NCI-H82 treated with DMSO at 0.1 percent for 48 hours (cell line): ENCODE data around the gene GBF1.
A peak's percentile ranks its signal among the peaks of the same experiment; 100 is the strongest.
"Not testable (repeated sequence)": the region's sequence is repeated elsewhere in the genome, so short reads cannot be mapped to it uniquely, and the experiment has no call there.

Source experiments
- DNase-seq: peaks from one replicate; lab custom pipeline; 2025; ENCODE audit not compliant: unreplicated experiment; lab: John Stamatoyannopoulos, UW

GBF1 gene, protein sequence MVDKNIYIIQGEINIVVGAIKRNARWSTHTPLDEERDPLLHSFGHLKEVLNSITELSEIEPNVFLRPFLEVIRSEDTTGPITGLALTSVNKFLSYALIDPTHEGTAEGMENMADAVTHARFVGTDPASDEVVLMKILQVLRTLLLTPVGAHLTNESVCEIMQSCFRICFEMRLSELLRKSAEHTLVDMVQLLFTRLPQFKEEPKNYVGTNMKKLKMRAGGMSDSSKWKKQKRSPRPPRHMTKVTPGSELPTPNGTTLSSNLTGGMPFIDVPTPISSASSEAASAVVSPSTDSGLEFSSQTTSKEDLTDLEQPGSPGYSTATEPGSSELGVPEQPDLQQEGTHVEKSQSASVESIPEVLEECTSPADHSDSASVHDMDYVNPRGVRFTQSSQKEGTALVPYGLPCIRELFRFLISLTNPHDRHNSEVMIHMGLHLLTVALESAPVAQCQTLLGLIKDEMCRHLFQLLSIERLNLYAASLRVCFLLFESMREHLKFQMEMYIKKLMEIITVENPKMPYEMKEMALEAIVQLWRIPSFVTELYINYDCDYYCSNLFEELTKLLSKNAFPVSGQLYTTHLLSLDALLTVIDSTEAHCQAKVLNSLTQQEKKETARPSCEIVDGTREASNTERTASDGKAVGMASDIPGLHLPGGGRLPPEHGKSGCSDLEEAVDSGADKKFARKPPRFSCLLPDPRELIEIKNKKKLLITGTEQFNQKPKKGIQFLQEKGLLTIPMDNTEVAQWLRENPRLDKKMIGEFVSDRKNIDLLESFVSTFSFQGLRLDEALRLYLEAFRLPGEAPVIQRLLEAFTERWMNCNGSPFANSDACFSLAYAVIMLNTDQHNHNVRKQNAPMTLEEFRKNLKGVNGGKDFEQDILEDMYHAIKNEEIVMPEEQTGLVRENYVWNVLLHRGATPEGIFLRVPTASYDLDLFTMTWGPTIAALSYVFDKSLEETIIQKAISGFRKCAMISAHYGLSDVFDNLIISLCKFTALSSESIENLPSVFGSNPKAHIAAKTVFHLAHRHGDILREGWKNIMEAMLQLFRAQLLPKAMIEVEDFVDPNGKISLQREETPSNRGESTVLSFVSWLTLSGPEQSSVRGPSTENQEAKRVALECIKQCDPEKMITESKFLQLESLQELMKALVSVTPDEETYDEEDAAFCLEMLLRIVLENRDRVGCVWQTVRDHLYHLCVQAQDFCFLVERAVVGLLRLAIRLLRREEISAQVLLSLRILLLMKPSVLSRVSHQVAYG (N-terminal part only)

DNA sequence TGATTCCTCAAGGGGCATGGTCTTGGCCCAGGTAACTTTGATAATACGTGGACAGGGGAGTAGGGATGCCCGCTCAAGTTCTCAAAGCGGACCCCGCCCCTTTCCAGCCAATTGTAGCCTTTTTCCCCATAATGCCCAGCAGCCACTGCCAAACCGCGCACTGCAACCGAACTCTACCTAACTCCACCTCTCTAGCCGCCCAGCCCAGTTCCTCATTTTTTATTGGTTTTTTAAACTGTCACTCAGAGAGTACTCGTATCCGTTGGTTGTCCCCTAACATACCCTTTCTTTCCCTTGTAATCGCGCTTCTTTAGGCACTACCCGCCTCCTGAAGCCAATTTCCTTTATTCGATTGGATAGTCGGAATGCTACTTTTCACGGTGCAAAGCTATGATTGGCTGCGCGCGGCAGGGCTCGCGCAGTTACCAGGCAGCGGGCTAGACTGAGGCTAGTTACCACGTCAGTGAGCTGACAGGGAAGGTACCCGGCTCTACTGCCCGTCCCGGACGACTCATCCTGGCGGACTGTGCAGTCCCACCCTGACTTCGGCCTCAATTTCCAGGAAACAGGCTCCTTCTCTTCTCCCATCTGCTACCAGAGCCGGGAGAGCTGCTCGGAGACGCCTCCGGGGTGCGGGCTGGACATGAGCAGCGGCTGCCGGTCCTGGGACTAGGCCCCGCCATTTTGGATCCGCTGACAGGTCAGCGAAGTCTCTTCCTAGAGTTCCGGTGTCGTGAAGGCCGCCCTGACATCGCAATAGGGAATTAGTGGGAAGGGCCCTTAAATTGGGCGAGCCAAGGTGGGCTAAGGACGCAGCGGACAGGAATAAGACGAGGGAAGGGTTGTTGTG, at the start of gene GBF1:
GBF1 (plus strand) TSS at position 451 of the 850 bp plus-strand sequence. CDS start 13,407 bp downstream, outside the sequence.
- peak; percentile 99 for DNase-seq

DNA sequence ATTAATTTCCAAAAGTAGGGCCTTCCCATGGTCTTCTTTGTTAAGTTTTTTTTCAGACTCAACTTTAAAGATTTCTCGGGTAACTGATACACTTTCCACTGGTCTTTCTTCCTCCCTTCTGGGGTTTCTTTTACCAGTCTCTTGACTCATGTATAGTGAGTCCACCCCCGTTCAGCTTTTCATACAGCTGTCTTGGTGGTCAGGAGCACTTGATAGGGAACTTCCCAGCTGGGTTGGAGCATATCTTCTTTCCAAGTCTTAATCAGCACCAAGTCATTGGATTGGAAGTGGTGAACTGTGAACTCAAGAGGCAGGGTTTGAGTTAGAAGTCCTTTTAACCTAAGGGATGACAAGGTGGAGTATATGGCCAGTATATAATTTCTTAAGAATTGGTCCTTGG, 48.4 kb upstream of the GBF1 start:
- no peak for DNase-seq

DNA sequence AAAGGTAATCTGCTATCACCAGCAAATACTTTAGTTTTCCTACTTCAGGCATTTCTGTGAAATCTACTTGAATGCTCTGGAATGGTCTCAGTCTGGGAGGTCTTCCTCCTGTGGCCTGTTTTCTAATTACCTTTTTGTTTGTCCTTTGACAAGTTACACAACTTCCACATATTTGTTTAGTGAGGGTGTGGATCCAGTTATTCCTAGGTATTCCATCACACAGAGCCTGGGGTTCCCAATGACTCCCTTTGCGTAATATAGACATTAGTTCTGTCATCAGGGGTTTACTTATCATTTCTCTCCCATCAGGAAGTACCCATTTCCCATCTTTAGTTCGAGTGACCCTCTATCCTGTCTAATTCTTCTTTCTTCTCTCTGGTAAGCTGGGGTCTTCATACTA, 47.3 kb upstream of the GBF1 start:
- DNase-seq = no peak

DNA sequence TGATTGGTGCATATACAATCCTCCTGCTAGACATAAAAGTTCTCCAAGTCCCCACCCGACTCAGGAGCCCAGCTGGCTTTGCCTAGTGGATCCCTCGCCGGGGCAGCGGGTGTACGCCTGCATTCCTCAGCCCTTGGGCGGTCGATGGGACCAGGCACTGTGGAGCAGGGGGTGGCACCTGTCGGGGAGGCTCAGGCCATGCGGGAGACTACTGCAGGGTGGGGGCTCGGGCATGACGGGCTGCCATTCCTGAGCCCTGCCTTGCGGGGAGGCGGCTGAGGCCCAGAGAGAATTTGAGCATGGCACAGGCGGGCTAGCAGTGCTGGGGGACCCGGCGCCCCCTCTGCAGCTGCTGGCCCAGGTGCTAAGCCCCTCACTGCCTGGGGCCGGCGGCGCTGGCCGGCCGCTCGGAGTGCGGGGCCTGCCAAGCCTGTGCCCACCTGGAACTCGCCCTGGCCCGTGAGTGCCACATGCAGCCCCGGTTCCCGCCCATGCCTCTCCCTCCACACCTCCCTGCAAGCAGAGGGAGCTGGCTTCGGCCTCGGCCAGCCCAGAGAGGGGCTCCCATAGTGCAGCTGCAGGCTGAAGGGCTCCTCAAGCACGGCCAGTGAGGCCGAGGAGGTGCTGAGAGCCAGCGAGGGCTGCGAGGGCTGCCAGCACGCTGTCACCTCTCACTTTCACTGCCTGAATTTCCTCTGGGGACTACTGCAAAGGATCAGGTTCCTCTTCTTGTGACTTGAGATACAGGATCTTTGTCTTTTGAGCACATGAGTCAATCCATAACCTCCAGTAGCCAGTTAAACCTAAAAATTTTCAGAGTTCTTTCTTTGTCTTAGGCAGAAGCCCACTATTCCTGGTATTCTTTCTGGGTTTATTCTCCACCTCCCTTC, 44.3 kb upstream of the GBF1 start:
- DNase-seq = no peak

DNA sequence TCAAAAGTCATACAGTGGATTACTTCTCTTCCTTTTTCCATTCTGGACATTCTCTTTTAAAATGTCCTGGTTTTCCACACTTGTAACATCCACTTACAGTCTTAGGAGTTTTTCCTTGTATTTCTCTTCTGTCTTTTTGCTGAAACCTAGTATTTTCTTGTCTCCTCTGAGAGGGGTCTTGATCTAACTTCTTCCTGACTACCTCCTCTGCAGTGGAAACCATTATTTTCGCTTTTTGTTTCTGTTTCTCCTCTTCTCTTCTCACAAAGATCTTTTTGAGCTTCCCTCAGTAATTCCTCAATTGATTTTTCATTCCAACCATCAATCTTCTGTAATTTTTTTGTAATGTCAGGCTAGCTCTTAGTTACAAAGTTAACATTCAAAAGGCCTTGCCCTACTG, 42.9 kb upstream of the GBF1 start:
- no peak for DNase-seq

DNA sequence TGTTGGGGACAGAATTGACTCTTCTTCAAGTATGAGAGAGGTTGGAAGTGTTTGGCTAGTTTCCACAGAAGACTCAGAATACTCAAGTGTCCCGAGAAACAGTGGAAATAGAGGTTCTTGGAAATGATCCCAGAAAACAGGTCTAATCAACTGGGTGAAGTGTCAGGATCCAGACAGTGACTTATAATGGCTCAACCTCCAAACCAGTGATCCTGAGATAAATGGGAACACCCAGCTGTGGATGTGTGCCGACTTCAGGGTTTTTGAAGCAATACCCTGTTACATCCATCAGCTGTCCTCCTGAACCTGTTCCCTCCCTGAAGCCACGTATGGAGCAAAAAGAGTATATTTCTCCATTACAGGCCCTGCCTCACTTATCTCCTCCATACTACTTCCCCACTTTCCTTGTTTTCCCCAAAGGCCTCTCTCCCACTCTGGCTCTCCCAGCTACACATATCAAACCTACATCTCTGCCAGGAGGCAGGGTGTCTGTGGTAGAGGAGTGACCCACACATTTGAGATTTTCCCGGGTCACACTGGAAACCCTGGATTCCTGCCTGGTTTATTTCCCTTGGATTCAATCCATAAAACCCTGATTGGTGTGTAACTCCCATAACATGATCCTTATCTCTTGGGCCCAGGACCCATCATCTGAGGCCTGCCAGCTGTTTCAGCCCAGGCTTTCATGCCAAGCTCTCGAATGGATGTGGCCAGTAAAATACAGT, 36.9 kb upstream of the GBF1 start:
- no peak for DNase-seq

DNA sequence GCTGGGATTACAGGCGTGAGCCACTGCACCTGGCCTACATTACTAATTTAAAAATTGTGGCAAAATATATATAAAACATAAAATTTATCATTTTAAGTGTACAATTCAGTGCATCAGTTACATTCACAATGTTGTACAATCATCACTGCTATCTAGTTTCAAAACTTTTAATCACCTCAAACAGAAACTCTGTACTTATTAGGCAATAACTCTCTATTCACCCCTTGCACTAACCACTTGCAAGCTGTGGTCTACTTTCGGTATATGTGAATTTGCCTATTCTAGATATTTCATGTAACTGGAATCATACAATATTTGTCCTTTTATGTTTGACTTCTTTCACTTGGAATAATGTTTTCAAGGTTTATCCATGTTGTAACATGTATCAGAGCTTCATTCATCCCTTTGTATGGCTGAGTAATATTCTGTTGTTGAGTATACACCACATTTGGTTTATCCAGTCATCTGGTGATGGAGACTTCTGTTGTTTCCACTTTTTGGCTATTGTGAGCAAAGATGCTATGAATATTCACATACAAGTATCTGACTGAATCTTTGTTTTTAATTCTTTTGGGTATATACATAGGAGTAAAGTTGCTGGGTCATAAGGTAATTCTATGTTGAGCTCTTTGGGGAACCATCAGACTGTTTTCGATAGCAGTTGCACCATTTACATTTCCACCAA, 33.6 kb upstream of the GBF1 start:
- DNase-seq = no peak

DNA sequence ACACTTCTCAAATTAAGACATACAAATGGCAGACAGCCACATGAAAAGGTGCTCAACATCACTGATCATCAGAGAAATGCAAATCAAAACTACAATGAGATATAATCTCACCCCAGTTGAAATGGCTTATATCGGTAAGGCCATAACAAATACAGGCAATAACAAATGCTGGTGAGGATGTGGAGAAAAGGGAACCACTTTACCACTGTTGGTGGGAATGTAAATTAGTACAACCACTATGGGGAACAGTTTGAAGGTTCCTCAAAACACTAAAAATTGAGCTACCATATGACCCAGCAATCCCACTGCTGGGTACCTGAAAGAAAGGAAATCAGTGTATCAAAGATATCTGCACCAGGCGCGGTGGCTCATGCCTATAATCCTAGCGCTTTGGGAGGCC, 31.7 kb upstream of the GBF1 start:
- not testable (repeated sequence) for DNase-seq

DNA sequence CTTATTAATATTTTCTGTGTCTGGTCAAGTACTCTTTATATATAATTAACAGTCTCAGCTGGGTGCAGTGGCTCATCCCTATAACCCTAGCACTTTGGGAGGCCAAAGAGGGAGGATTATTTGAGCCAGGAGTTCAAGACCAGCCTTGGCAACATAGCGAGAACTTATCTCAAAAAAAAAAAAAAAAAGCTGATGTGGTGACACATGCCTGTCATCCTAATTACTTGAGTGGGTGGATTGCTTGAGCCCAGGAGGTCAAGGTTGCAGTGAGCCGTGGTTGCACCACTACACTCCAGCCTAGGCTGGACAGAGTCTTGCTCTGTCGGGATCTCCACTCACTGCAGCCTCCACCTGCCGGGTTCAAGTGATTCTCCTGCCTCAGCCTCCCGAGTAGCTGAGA, 26.0 kb upstream of the GBF1 start:
- DNase-seq = no peak

DNA sequence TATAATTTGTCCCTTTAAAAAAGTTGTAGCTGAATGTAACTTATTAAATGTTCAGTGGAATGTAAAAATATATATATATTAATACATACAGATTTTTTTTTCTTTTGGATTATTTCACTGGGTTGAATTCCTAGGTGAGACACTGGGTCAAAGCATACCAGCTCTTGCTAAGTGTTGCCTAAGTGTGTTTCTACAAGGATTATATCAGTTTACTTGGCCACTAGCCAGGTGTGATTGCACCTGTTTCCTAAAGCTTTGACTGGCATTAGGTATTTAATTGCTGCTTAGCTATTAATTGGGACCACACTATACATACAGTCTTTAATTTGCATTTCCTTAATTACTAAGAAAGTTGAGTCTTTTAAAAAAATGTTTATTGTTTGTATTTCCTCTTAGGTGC, 24.7 kb upstream of the GBF1 start:
- no peak for DNase-seq

DNA sequence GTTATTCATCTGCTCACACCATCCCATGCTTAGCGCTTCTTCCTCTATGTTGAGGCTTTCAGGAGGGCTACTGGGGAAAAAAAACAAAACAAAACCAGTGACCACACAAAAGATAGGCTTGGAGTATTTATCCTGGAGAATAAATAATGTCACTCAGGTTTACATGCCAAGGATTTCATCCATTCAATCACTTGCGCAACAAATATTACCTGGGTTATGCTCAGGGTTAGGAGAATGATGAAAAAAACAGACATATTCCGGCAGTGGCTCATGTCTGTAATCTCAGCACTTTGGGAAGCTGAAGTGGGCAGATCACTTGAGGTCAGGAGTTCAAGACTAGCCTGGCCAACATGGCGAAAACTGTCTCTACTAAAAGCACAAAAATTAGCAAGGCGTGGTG, 22.5 kb upstream of the GBF1 start:
- no peak for DNase-seq

DNA sequence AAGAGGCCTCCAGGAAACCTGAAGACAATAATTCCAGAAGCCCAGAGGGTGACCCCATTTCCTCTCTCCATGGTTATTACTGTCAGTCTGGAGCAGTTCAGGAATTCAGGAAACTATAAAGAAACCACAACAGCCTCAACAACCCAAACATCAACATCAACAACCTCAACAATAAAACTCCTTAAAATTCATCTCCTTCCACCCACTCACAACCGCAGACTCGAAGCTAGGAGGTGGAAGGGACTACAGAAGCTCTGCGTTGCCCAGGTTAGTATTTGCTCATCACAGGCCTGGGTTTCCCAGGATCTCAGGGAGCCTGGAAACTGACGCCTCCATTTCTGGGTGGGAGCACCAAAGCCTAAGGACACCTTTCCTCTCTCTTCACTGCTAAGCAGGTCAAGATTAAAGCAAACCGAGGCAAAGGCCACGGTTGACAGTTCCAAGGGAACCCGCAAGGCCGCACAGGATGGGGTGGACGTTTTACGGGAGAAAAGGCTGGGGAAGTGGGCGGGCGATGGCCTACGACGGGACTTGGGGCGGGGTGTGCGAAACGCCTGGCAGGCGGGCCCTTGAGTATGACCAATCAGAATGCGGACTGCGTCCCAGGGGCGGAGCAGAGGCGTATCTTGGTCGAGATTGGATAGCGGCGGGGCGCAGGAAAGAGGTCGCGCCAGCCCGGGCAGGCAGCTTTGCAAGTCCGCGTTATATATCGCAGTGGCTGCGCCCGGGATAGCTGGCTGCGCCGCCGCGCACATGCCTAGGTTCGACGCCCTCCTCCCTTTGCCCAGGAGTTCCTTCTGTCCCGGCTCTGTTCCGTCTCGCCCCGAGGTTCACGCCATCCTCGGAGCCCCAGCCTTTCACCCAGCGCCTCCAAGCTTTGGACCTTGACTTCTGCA, 19.4 kb upstream of the GBF1 start, which contains the start of gene ELOVL3:
ELOVL3 (plus strand) TSS at position 654 of the 896 bp plus-strand sequence. CDS start 250 bp downstream, outside the sequence.
- DNase-seq = peak; percentile 82

DNA sequence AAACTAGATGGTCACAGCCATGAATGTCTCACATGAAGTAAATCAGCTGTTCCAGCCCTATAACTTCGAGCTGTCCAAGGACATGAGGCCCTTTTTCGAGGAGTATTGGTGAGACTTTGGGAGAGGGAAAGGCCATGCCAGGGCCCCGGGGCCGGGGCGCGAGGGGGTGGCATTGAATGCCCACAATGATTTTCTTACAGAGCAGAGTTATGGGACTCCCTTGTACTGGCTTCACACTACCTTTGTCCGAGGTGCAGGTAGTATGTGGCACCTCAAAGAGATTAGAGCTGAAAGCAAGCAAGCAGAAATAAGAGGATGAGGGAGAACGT, 18.8 kb upstream of the GBF1 start:
- no peak for DNase-seq

DNA sequence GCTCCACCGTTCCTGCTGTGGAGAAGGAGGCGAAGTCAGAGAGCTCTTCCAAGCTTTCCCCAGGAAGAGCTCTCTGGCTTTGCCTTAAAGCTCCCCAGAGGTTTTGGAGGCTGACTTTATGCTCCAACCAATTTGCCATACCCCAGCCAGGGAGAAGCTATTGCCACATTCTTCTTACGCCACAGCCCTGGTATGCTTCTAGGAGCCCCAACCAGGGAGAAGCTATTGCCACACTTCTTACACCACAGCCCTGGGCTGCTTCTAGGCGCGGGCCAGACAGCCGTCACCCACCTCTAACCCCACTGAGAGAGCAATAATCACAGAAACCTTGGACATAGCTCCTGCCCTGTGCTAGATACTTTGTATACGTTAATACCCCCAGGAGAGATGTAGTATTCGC, 18.3 kb upstream of the GBF1 start:
- no peak for DNase-seq

DNA sequence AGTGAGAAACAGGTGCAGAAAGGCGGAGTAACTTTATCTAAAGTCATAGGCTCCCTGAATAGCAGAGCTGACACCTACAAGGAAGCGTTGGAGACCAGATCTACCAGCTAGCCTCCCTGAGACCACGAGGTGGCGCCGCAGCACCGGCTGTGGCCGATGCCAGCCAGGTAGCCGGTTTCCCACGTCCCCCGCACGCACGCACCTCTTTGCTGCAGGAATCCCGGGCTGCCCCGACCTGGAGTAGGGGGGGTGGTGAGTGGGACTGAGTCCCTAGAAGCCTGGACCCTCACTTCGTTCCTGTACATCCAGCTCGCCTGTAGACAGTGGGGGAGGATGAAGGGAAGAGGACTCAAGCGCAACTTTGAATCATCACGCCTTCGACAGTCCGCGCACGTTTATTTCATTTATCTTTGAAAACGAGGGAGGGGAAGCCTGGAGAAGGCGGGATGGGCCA, 15.5 kb upstream of the GBF1 start:
- DNase-seq = peak; percentile 34

DNA sequence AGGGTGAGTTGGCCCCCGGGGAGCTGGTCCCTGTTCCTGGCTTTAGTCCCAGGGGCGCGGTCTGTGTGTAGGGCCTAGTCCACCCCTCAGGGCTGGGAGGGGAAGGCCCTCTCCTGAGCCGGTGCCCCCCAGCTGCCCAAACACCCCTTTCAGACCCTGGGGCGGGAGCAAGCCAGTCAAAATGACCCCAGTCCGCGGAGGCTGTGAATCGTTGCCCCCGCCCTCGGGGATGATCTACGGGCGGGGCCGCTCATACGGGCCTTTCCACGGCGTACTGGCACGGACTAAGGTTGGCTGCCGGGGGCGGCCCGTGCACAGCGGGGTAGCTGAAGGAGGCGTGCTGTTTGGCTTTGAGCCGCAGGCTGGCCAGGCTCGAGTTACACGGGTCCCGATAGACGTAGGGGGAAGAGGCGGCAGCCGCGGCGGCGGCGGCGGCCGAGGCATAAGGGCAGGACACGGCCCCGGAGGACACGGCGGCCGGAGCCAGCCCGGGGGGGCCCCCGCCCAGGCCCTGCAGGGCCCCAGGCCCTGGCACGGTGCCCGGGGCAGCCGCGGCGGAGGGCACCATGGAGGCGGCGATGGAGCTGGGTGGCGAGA, 15.0 kb upstream of the GBF1 start:
- DNase-seq = no peak

DNA sequence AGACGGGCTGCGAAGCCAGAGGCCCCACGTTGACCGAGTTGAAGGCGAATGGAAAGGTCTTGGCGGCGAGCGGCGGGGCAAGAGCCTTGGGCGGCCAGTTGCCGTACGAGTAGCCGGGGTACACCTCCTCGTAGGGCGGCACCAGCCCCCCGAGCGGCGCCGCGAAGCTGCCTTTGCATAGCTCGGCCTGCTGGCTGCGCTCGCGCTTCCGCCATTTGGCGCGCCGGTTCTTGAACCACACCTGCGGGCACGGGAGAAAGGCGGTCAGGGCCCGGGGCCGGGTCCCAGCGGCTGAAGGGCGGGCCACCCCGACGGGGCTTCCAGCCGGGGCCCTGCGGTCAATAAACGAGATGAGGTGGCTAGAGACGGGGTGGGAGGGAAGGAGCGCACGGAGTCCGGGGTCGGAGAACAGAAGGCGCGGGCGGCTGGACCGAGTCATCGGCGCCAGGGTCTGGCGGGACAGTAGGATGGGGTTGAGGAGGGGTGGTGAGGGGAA, 14.4 kb upstream of the GBF1 start:
- no peak for DNase-seq
